Measurements from ENCODE around the gene PRODH2.

The PRODH2 gene

GRCh38 chr19:35793381-35794165 lies 19.1 kb downstream of the PRODH2 start:
- no peak for TF ChIP-seq CTCF (IDR thresholded peaks at IDR 0.05; ENCODE audit: low read depth, low read length, missing control alignments)
- no peak overlapping the region for H3K27ac ChIP-seq
- DNase-seq, result peak; percentile 32
- in situ Hi-C loops (cut with HindIII; ENCODE audit: low pct_ligation_motif_present, low sequenced_read_pairs), result no loop called here
- H3K36me3 ChIP-seq (replicated peaks), result no peaks in the 10 kb centered on the region
- H3K4me3 ChIP-seq (ENCODE audit: low read depth, low read length), result no peak overlapping the region
- peaks cover 14% of the 10 kb centered on the region for H3K27me3 ChIP-seq (replicated peaks)

- H3K4me3 ChIP-seq (ENCODE audit: low read depth, low read length), result no peak overlapping the region
- TF ChIP-seq CTCF (IDR thresholded peaks at IDR 0.05; ENCODE audit: low read depth, low read length, missing control alignments), result no peak
- peaks cover 12% of the 10 kb centered on the region for H3K27me3 ChIP-seq (replicated peaks)
- no peak overlapping the region for H3K27ac ChIP-seq
- in situ Hi-C loops (cut with HindIII; ENCODE audit: low pct_ligation_motif_present, low sequenced_read_pairs), result no loop called here
- DNase-seq, result no peak
- H3K36me3 ChIP-seq (replicated peaks), result no peaks in the 10 kb centered on the region
Observed at GRCh38 chr19:35792888-35793287, 19.8 kb downstream of the PRODH2 start.

- in situ Hi-C loops (cut with HindIII; ENCODE audit: low pct_ligation_motif_present, low sequenced_read_pairs), result no loop called here
- no peak for TF ChIP-seq CTCF (IDR thresholded peaks at IDR 0.05; ENCODE audit: low read depth, low read length, missing control alignments)
- Histone ChIP-seq H3K27ac (no peak overlapping the region), H3K36me3 (replicated peaks) (no peaks in the 10 kb centered on the region), H3K27me3 (replicated peaks) (peaks cover 8% of the 10 kb centered on the region), H3K4me3 (ENCODE audit: low read depth, low read length) (no peak overlapping the region)
- no peak for DNase-seq
Observed at GRCh38 chr19:35792312-35792711, 20.3 kb downstream of the PRODH2 start.

- H3K27me3 ChIP-seq (replicated peaks), result peaks cover 4% of the 10 kb centered on the region
- TF ChIP-seq CTCF (IDR thresholded peaks at IDR 0.05; ENCODE audit: low read depth, low read length, missing control alignments), result no peak
- in situ Hi-C loops (cut with HindIII; ENCODE audit: low pct_ligation_motif_present, low sequenced_read_pairs), result no loop called here
- no peak overlapping the region for H3K4me3 ChIP-seq (ENCODE audit: low read depth, low read length)
- no peaks in the 10 kb centered on the region for H3K36me3 ChIP-seq (replicated peaks)
- no peak overlapping the region for H3K27ac ChIP-seq
- no peak for DNase-seq
Observed at GRCh38 chr19:35791814-35792279, 20.8 kb downstream of the PRODH2 start.

- in situ Hi-C loops (cut with HindIII; ENCODE audit: low pct_ligation_motif_present, low sequenced_read_pairs), result no loop called here
- H3K27me3 ChIP-seq (replicated peaks), result no peaks in the 10 kb centered on the region
- H3K27ac ChIP-seq, result no peak overlapping the region
- DNase-seq, result no peak
- no peaks in the 10 kb centered on the region for H3K36me3 ChIP-seq (replicated peaks)
- H3K4me3 ChIP-seq (ENCODE audit: low read depth, low read length), result no peak overlapping the region
- peak; percentile 43 for TF ChIP-seq CTCF (IDR thresholded peaks at IDR 0.05; ENCODE audit: low read depth, low read length, missing control alignments)
Observed at GRCh38 chr19:35790981-35791813, 21.4 kb downstream of the PRODH2 start.
